NCI-H446 (cell line): ENCODE results near the gene ACTR6.
"Not testable (repeated sequence)": the region's sequence is repeated elsewhere in the genome, so short reads cannot be mapped to it uniquely, and the experiment has no call there.

Experiments used
- DNase-seq, 2 experiments: peaks; one replicate each; lab custom pipeline; 2025; lab: John Stamatoyannopoulos, UW

ACTR6 gene

GRCh38 chr12:100185361-100185894, 15.2 kb upstream of the ACTR6 start:
- no peak for DNase-seq

GRCh38 chr12:100186071-100186470, 14.5 kb upstream of the ACTR6 start:
- DNase-seq, result no peak

- DNase-seq, result no peak
Measured at GRCh38 chr12:100187068-100187467, 13.5 kb upstream of the ACTR6 start.

GRCh38 chr12:100187857-100188519, 12.6 kb upstream of the ACTR6 start:
- DNase-seq, result no peak

GRCh38 chr12:100188888-100189635, 11.6 kb upstream of the ACTR6 start:
- DNase-seq, result not testable (repeated sequence)

GRCh38 chr12:100189636-100190394, 10.8 kb upstream of the ACTR6 start:
- DNase-seq, result no peak

GRCh38 chr12:100193085-100193484, 7.5 kb upstream of the ACTR6 start:
- no peak for DNase-seq

GRCh38 chr12:100197486-100197885, 3.1 kb upstream of the ACTR6 start:
- no peak for DNase-seq

- no peak for DNase-seq
Measured at GRCh38 chr12:100199023-100199346, 1.6 kb upstream of the ACTR6 start.

- peak in 1 of 2 experiments; percentile 45 for DNase-seq
Measured at GRCh38 chr12:100199347-100200149, 1.1 kb upstream of the ACTR6 start.

- DNase-seq, result no peak
Measured at GRCh38 chr12:100201604-100202423, 1.2 kb downstream of the ACTR6 start.

GRCh38 chr12:100207311-100207710, 6.7 kb downstream of the ACTR6 start:
- no peak for DNase-seq

- DNase-seq, result no peak
Measured at GRCh38 chr12:100208834-100209233, 8.2 kb downstream of the ACTR6 start.

GRCh38 chr12:100211698-100212097, 11.1 kb downstream of the ACTR6 start:
- DNase-seq, result no peak

- no peak for DNase-seq
Measured at GRCh38 chr12:100213016-100213891, 12.6 kb downstream of the ACTR6 start.

- DNase-seq, result no peak
Measured at GRCh38 chr12:100214518-100214917, 13.9 kb downstream of the ACTR6 start.

- DNase-seq, result no peak
Measured at GRCh38 chr12:100215209-100215608, 14.6 kb downstream of the ACTR6 start.

GRCh38 chr12:100216337-100216736, 15.7 kb downstream of the ACTR6 start:
- no peak for DNase-seq

- no peak for DNase-seq
Measured at GRCh38 chr12:100219328-100220109, 18.9 kb downstream of the ACTR6 start.
